Measurements from ENCODE around the gene MARCO.

- TF ChIP-seq EZH2 (IDR thresholded peaks at IDR 0.05; ENCODE audit: low read length) (no peak), CTCF (optimal IDR thresholded peaks at IDR 0.05 in 1 of 3, IDR thresholded peaks at IDR 0.05 in 1 of 3, conservative IDR thresholded peaks at IDR 0.05 in 1 of 3; ENCODE audit: extremely low read depth in 1 of 3, insufficient read depth in 2 of 3, low read length in 3 of 3) (no peak)
These were observed 12.5 kb downstream of the MARCO start for GRCh38 chr2:118954297-118955060.

Data from keratinocyte (primary cell).